IMR-90 (cell line): ENCODE results near the gene GPR135. TPM values are rescaled to one million over a fixed set of nuclear protein-coding genes. Genes with fewer than 3 reads are reported as not detected.

Experiments used
- ATAC-seq: fragments of 200-7000 bp; cut with Tn5 transposase; 2 replicates; pipeline ENCODE4 v1.9.1; 2020; ENCODE audit warnings: low read depth, mild to moderate bottlenecking, moderate library complexity
- BruUV-seq: library from RNA; stranded (reverse); fragments of 400-500 nt; replicated peaks from 2 replicates; lab custom pipeline; 2021; lab: Mats Ljungman, UMichigan
- CTCF ChIA-PET: fragments of 300-600 bp; formaldehyde crosslinking; extraction: SDS; loops from one replicate; lab custom pipeline; 2021; ENCODE audit warnings: antibody characterized with exemption; lab: Yijun Ruan, JAX
- POLR2A ChIA-PET: fragments of 300-600 bp; sonication (Branson Sonifier 250); formaldehyde crosslinking; loops from one replicate; lab custom pipeline; 2022; ENCODE audit warnings: antibody characterized with exemption; ENCODE audit not compliant: unreplicated experiment; lab: Charles Lee
- DNase-seq: peaks from one replicate; pipeline ENCODE4 v3.0.0; 2013
- H2AFZ ChIP-seq: replicated peaks from 2 replicates; pipeline ENCODE3; 2013; ENCODE audit warnings: low read length, mild to moderate bottlenecking; ENCODE audit not compliant: poor library complexity
- H2AK5ac ChIP-seq: 2 replicates; pipeline ENCODE4 v1.6.1; 2013; ENCODE audit warnings: low read depth, low read length, inconsistent platforms
- H2AK9ac ChIP-seq: replicated peaks from 2 replicates; pipeline ENCODE3; 2013; ENCODE audit warnings: mild to moderate bottlenecking, low read depth, low read length, moderate library complexity; ENCODE audit not compliant: poor library complexity
- H2BK120ac ChIP-seq: 2 replicates; pipeline ENCODE4 v1.6.1; 2013; ENCODE audit warnings: low read depth, low read length, inconsistent platforms
- H2BK15ac ChIP-seq: 3 replicates; pipeline ENCODE4 v1.6.1; 2013; ENCODE audit warnings: low read depth, low read length, inconsistent platforms
- H2BK20ac ChIP-seq: 2 replicates; pipeline ENCODE4 v1.6.1; 2013; ENCODE audit warnings: low read depth, mild to moderate bottlenecking, inconsistent platforms, low read length, moderate library complexity
- H2BK5ac ChIP-seq: 2 replicates; pipeline ENCODE4 v1.6.1; 2013; ENCODE audit warnings: mild to moderate bottlenecking, low read depth, low read length, inconsistent platforms; ENCODE audit not compliant: poor library complexity, severe bottlenecking
- H3K14ac ChIP-seq: replicated peaks from 2 replicates; pipeline ENCODE4 v1.6.1; 2013; ENCODE audit warnings: low read depth, low read length, inconsistent platforms
- H3K18ac ChIP-seq: 2 replicates; pipeline ENCODE4 v1.6.1; 2013; ENCODE audit warnings: low read depth, low read length, control low read depth
- H3K23ac ChIP-seq: 2 replicates; pipeline ENCODE4 v1.6.1; 2013; ENCODE audit warnings: low read depth, low read length, inconsistent platforms
- H3K27ac ChIP-seq: 2 replicates; pipeline ENCODE4 v1.5.1; 2013; ENCODE audit warnings: mild to moderate bottlenecking, control low read depth, low read length; ENCODE audit not compliant: insufficient read depth
- H3K27me3 ChIP-seq: 2 replicates; pipeline ENCODE4 v1.6.1; 2013; ENCODE audit warnings: low read length; ENCODE audit not compliant: control insufficient read depth, insufficient read depth
- H3K36me3 ChIP-seq: 2 replicates; pipeline ENCODE4 v1.6.1; 2013; ENCODE audit warnings: low read length, mixed read lengths; ENCODE audit not compliant: control insufficient read depth, insufficient read depth
- H3K4ac ChIP-seq: 2 replicates; pipeline ENCODE4 v1.6.1; 2013; ENCODE audit warnings: low read depth, low read length, inconsistent platforms
- H3K4me1 ChIP-seq: 2 replicates; pipeline ENCODE4 v1.6.1; 2013; ENCODE audit warnings: low read length, mixed read lengths; ENCODE audit not compliant: control insufficient read depth, insufficient read depth
- H3K4me2 ChIP-seq: 2 replicates; pipeline ENCODE4 v1.6.1; 2013; ENCODE audit warnings: low read depth, mild to moderate bottlenecking, control low read depth, low read length, moderate library complexity
- H3K4me3 ChIP-seq: 2 replicates; pipeline ENCODE4 v1.5.1; 2013; ENCODE audit warnings: low read depth, mild to moderate bottlenecking, control low read depth, low read length, moderate library complexity; ENCODE audit not compliant: insufficient read depth
- H3K56ac ChIP-seq: 2 replicates; pipeline ENCODE4 v1.6.1; 2013; ENCODE audit warnings: low read length, inconsistent platforms; ENCODE audit not compliant: insufficient read depth; ENCODE audit errors: extremely low read depth
- H3K79me1 ChIP-seq, 2 experiments: 2 replicates each; pipeline ENCODE4 v1.6.1; 2013; ENCODE audit warnings: low read length in 2 of 2, inconsistent platforms in 1 of 2, low read depth in 1 of 2
- H3K9ac ChIP-seq: 2 replicates; pipeline ENCODE4 v1.6.1; 2013; ENCODE audit warnings: low read depth, low read length, control low read depth
- H3K9me1 ChIP-seq: 2 replicates; pipeline ENCODE4 v1.6.1; 2013; ENCODE audit warnings: low read length, inconsistent platforms; ENCODE audit not compliant: insufficient read depth
- H3K9me3 ChIP-seq: 2 replicates; pipeline ENCODE4 v1.6.1; 2013; ENCODE audit warnings: low read length; ENCODE audit not compliant: control insufficient read depth, insufficient read depth
- H4K20me1 ChIP-seq: 2 replicates; pipeline ENCODE4 v1.6.1; 2013; ENCODE audit warnings: low read length, inconsistent platforms; ENCODE audit not compliant: insufficient read depth
- H4K5ac ChIP-seq: 2 replicates; pipeline ENCODE4 v1.6.1; 2013; ENCODE audit warnings: mild to moderate bottlenecking, low read depth, low read length, control low read depth
- H4K8ac ChIP-seq, 2 experiments: 2 replicates each; pipeline ENCODE4 v1.6.1; 2013; ENCODE audit warnings: low read depth in 2 of 2, low read length in 2 of 2, control low read depth in 1 of 2, inconsistent platforms in 1 of 2
- H4K91ac ChIP-seq: 2 replicates; pipeline ENCODE4 v1.6.1; 2013; ENCODE audit warnings: low read depth, low read length, inconsistent platforms; ENCODE audit not compliant: insufficient read depth
- MXI1 ChIP-seq: IDR thresholded peaks from 2 replicates; pipeline ENCODE4 v1.6.1; 2012; ENCODE audit warnings: low read depth, mild to moderate bottlenecking, low read length, moderate library complexity, borderline replicate concordance
- USF2 ChIP-seq: fragments of 150-350 bp; IDR thresholded peaks from 2 replicates; pipeline ENCODE4 v1.6.1; 2017; ENCODE audit warnings: mild to moderate bottlenecking, antibody characterized with exemption, low read length, low read depth
- WGBS, 2 experiments: methylation state at CpG; one replicate each; pipeline versions ENCODE4 v1.1.5 to v1.1.7; 2013; ENCODE audit warnings: missing lambda C conversion rate in 2 of 2; ENCODE audit not compliant: insufficient read length in 1 of 2; ENCODE audit errors: extremely low coverage in 2 of 2; 5-methylcytosine and 5-hydroxymethylcytosine counted together
- dilution Hi-C: fragments of 300-500 bp; cut with HindIII; formaldehyde crosslinking; loops from one replicate; pipeline ENCODE4 v1.14.3; 2018; ENCODE audit warnings: low sequenced_read_pairs; ENCODE audit not compliant: unreplicated experiment
- in situ Hi-C: fragments of 300-500 bp; cut with MboI; formaldehyde crosslinking; loops from 3 replicates; pipeline ENCODE4 v1.14.3; 2019; ENCODE audit warnings: low sequenced_read_pairs, inconsistent platforms, mixed read lengths
- intact Hi-C: fragments of 100-400 bp; cut with micrococcal nuclease; formaldehyde crosslinking; loops from 2 replicates; pipeline ENCODE4 v1.10.0; 2022
- polyA plus RNA-seq, 3 experiments: library from polyadenylated mRNA; depleted of rRNA; stranded (reverse); fragments of >200 nt; gene quantifications; 2 replicates each; pipeline ENCODE4 v1.2.3, GENCODE V29; 2012; ENCODE audit warnings: low replicate concordance in 1 of 3
- total RNA-seq: library from RNA; depleted of rRNA; stranded (reverse); fragments of >200 nt; gene quantifications from 2 replicates; pipeline ENCODE4 v1.2.3, GENCODE V29; 2012

GPR135 gene
- total and polyA plus RNA-seq, 2 of the 4 experiments (the other 2 are of a cell fraction): 1.3 to 2.4 TPM

- no peak overlapping the region for H4K91ac ChIP-seq
- no peak overlapping the region for H4K8ac ChIP-seq
- ATAC-seq (no peak), DNase-seq (no peak)
- H3K14ac ChIP-seq: no peak overlapping the region
- H2BK15ac ChIP-seq: no peak overlapping the region
- no peaks in the 10 kb centered on the region for H3K4me1 ChIP-seq
- no peak overlapping the region for H3K4ac ChIP-seq
- H3K79me1 ChIP-seq: no peaks in the 10 kb centered on the region; a peak in 1 of 4 replicates
- BruUV-seq: no TSS peak
- 0 out of 2 replicates have a peak, but pooled peaks cover 2% of the 10 kb centered on the region for H3K9me1 ChIP-seq
- no peaks in the 10 kb centered on the region for H4K20me1 ChIP-seq
- no peak overlapping the region for H3K4me2 ChIP-seq
- no peak overlapping the region for H3K18ac ChIP-seq
- ChIA-PET POLR2A (no interaction called here), CTCF (interaction anchor here (1.3 kb wide), 1 partner anchor 25 kb away, joined by 4 read pairs; the partner anchor contains the start of genes JKAMP and L3HYPDH)
- dilution Hi-C loops: no loop called here
- no peak overlapping the region for H2BK120ac ChIP-seq
- TF ChIP-seq MXI1: no peak
- TF ChIP-seq USF2: no peak
- H3K23ac ChIP-seq: no peak overlapping the region
- no peaks in the 10 kb centered on the region for H3K27me3 ChIP-seq
- H3K9ac ChIP-seq: no peak overlapping the region
- H2AFZ ChIP-seq: no peak overlapping the region
- no peak overlapping the region for H2AK5ac ChIP-seq
- H2AK9ac ChIP-seq: no peak overlapping the region
- H3K56ac ChIP-seq: no peak overlapping the region
- 0 out of 2 replicates have a peak, but pooled peaks cover 1% of the 10 kb centered on the region for H3K36me3 ChIP-seq
- H3K9me3 ChIP-seq: no peaks in the 10 kb centered on the region
- no peak overlapping the region for H2BK5ac ChIP-seq
- H2BK20ac ChIP-seq: no peak overlapping the region
- no peak overlapping the region for H3K4me3 ChIP-seq
- WGBS, 2 experiments: 40% methylated on average over 1 of the region's 3 CpGs; no CpG with 5 or more reads in 1 of the 2 experiments
- intact Hi-C loops: no loop called here
- H4K5ac ChIP-seq: no peak overlapping the region
- in situ Hi-C loops: loop anchor here (5.0 kb wide), 1 partner anchor 63 kb away; no protein-coding TSS in a partner anchor
- no peak overlapping the region for H3K27ac ChIP-seq
These were observed 43.9 kb upstream of the GPR135 start for GRCh38 chr14:59509101-59509500.
